ENCODE measurements around the gene ISL1. TPM values are rescaled to one million over a fixed set of nuclear protein-coding genes. Genes with fewer than 3 reads are reported as not detected.

The ISL1 gene
- polyA plus RNA-seq, 1 donor (not counting 4 experiments of a cell fraction or from before 2014, with no cell fraction given): 4.5 TPM

DNA sequence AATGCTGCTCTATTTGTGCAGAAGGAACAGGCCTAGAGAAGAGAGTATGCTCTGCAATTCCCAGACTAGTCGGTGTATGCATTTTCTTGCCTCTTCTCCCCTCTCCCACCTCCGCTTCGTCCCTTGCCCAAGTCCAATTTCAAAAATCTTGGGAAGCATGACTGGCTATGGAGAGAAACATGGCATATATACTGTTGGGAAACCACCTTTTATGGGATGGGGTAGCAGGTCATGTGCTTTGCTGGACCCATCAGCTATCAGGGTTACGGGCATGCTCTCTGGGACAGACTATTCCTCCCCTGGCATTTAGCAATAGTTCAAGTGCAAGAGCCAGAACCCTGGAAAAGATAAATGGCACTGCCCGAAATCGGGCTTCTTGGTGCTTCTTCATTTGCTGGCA lies 12.0 kb downstream of the ISL1 start:
- Histone ChIP-seq H3K9ac (ENCODE audit: control insufficient read depth, extremely low read depth, insufficient read depth, low read length) (no peak overlapping the region), H2AFZ (ENCODE audit: control insufficient read depth, low read length) (no peak overlapping the region), H3K4me3 (ENCODE audit: control insufficient read depth in 2 of 3, extremely low read depth in 1 of 3, insufficient read depth in 2 of 3, low read depth in 1 of 3, low read length in 3 of 3) (no peak overlapping the region), H3K9me1 (ENCODE audit: control insufficient read depth, extremely low read depth, insufficient read depth, low read length) (no peaks in the 10 kb centered on the region), H3K27ac (ENCODE audit: control insufficient read depth, insufficient read depth, low read length) (no peak overlapping the region), H4K20me1 (ENCODE audit: control insufficient read depth, extremely low read depth, insufficient read depth, low read length) (no peaks in the 10 kb centered on the region), H3K79me2 (ENCODE audit: control insufficient read depth, insufficient read depth, low read length) (no peaks in the 10 kb centered on the region), H3K4me1 (ENCODE audit: control insufficient read depth, extremely low read depth, insufficient read depth, low read length) (peaks cover 24% of the 10 kb centered on the region), H3K36me3 (ENCODE audit: control insufficient read depth in 2 of 2, extremely low read depth in 1 of 2, insufficient read depth in 2 of 2, low read length in 2 of 2) (peaks cover 1 to 10% of the 10 kb centered on the region in 2 experiments), H3K4me2 (ENCODE audit: control insufficient read depth, extremely low read depth, insufficient read depth, low read depth, low read length) (no peak overlapping the region), H3K9me3 (ENCODE audit: control insufficient read depth, low read depth, low read length) (no peaks in the 10 kb centered on the region), H3K27me3 (ENCODE audit: control insufficient read depth, extremely low read depth, insufficient read depth, low read length) (no peaks in the 10 kb centered on the region)
- TF ChIP-seq, protein P1, sequence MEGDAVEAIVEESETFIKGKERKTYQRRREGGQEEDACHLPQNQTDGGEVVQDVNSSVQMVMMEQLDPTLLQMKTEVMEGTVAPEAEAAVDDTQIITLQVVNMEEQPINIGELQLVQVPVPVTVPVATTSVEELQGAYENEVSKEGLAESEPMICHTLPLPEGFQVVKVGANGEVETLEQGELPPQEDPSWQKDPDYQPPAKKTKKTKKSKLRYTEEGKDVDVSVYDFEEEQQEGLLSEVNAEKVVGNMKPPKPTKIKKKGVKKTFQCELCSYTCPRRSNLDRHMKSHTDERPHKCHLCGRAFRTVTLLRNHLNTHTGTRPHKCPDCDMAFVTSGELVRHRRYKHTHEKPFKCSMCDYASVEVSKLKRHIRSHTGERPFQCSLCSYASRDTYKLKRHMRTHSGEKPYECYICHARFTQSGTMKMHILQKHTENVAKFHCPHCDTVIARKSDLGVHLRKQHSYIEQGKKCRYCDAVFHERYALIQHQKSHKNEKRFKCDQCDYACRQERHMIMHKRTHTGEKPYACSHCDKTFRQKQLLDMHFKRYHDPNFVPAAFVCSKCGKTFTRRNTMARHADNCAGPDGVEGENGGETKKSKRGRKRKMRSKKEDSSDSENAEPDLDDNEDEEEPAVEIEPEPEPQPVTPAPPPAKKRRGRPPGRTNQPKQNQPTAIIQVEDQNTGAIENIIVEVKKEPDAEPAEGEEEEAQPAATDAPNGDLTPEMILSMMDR (optimal IDR thresholded peaks at IDR 0.05 in 1 of 3, IDR thresholded peaks at IDR 0.05 in 1 of 3, conservative IDR thresholded peaks at IDR 0.05 in 1 of 3; ENCODE audit: extremely low read depth in 1 of 3, insufficient read depth in 2 of 3, low read length in 3 of 3): no peak
- no peak for TF ChIP-seq EZH2 (IDR thresholded peaks at IDR 0.05; ENCODE audit: low read length)
- no peak for FAIRE-seq
- DNase-seq (ENCODE audit: low read depth, low spot score): no peak
- dilution Hi-C loops (cut with MboI; ENCODE audit: extremely low pct_ligation_motif_present, low sequenced_read_pairs): no loop called here

DNA sequence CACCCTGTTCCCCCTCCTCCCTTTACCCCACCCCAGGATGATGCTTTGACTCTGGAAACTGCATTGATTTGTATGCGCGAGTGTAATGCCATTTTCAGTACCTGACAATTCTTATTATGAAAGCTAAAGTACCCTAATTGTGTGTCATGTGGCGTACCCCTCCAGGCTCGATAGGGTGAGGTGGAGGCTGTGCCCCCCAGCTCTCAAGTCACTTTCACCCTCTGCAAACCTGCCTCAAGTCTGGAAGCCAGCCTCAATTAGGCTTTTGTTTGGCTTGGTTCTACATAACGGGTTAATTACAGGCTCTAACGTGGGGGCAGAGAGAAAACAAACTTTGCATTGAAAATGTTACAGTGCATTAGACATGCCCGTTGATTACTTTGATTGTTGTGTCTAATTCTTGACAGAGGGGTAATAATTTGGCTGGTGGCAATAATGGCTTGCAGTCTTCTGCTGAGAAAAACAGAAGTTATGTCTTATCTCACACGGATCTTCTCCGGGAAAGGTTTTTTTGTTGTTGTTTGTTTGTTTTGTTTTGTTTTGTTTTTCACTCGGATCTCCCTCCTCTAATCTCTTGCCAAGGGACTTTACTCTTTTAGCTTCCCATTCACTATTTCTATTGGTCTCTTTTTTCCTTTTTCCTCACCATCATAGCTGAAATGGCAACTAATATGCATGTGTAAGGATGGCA lies 12.6 kb downstream of the ISL1 start:
- dilution Hi-C loops (cut with MboI; ENCODE audit: extremely low pct_ligation_motif_present, low sequenced_read_pairs): no loop called here
- Histone ChIP-seq H3K36me3 (ENCODE audit: control insufficient read depth in 2 of 2, extremely low read depth in 1 of 2, insufficient read depth in 2 of 2, low read length in 2 of 2) (peaks cover 1 to 10% of the 10 kb centered on the region in 2 experiments), H3K27me3 (ENCODE audit: control insufficient read depth, extremely low read depth, insufficient read depth, low read length) (no peaks in the 10 kb centered on the region), H2AFZ (ENCODE audit: control insufficient read depth, low read length) (no peak overlapping the region), H3K9me3 (ENCODE audit: control insufficient read depth, low read depth, low read length) (no peaks in the 10 kb centered on the region), H3K79me2 (ENCODE audit: control insufficient read depth, insufficient read depth, low read length) (no peaks in the 10 kb centered on the region), H3K4me2 (ENCODE audit: control insufficient read depth, extremely low read depth, insufficient read depth, low read depth, low read length) (peak overlapping the region; percentile 65), H3K4me1 (ENCODE audit: control insufficient read depth, extremely low read depth, insufficient read depth, low read length) (peaks cover 24% of the 10 kb centered on the region), H4K20me1 (ENCODE audit: control insufficient read depth, extremely low read depth, insufficient read depth, low read length) (no peaks in the 10 kb centered on the region), H3K27ac (ENCODE audit: control insufficient read depth, insufficient read depth, low read length) (no peak overlapping the region), H3K4me3 (ENCODE audit: control insufficient read depth in 2 of 3, extremely low read depth in 1 of 3, insufficient read depth in 2 of 3, low read depth in 1 of 3, low read length in 3 of 3) (no peak overlapping the region), H3K9me1 (ENCODE audit: control insufficient read depth, extremely low read depth, insufficient read depth, low read length) (no peaks in the 10 kb centered on the region), H3K9ac (ENCODE audit: control insufficient read depth, extremely low read depth, insufficient read depth, low read length) (no peak overlapping the region)
- TF ChIP-seq, protein P1 (optimal IDR thresholded peaks at IDR 0.05 in 1 of 3, IDR thresholded peaks at IDR 0.05 in 1 of 3, conservative IDR thresholded peaks at IDR 0.05 in 1 of 3; ENCODE audit: extremely low read depth in 1 of 3, insufficient read depth in 2 of 3, low read length in 3 of 3): no peak
- no peak for TF ChIP-seq EZH2 (IDR thresholded peaks at IDR 0.05; ENCODE audit: low read length)
- no peak for DNase-seq (ENCODE audit: low read depth, low spot score)
- FAIRE-seq: no peak
